CD14-positive monocyte (primary cell): ENCODE measurements around the gene ATP4B. TPM values are rescaled to one million over a fixed set of nuclear protein-coding genes. Genes with fewer than 3 reads are reported as not detected.

Source experiments
- DNase-seq, 3 donors: peaks; one replicate each; pipeline ENCODE4 v3.0.0-alpha.2; 2011 to 2022
- H2AFZ ChIP-seq: 2 replicates; pipeline ENCODE4 v1.6.0; 2012; ENCODE audit warnings: mild to moderate bottlenecking, low read depth, low read length, inconsistent platforms; ENCODE audit not compliant: insufficient read depth, poor library complexity, severe bottlenecking
- H3K27ac ChIP-seq, 2 donors: 1 replicate in 1 of 2; 2 replicates in 1 of 2; pipeline ENCODE4 v1.5.1; 2012 to 2013; ENCODE audit warnings: low read length in 2 of 2, control low read depth in 1 of 2, inconsistent platforms in 1 of 2, low read depth in 1 of 2, mild to moderate bottlenecking in 1 of 2
- H3K27me3 ChIP-seq, 2 donors: one replicate each; pipeline versions ENCODE4 v1.6.0 to v1.6.1; 2011 to 2013; ENCODE audit warnings: low read length in 2 of 2; ENCODE audit not compliant: control insufficient read depth in 2 of 2, insufficient read depth in 2 of 2
- H3K36me3 ChIP-seq, 2 donors: replicated peaks in 1 of 2; 1 replicate in 1 of 2; 2 replicates in 1 of 2; pipeline versions ENCODE4 v1.5.1 to v1.6.1; 2012 to 2013; ENCODE audit warnings: low read length in 2 of 2, control low read depth in 1 of 2, inconsistent platforms in 1 of 2, mild to moderate bottlenecking in 1 of 2; ENCODE audit not compliant: insufficient read depth in 2 of 2, control insufficient read depth in 1 of 2
- H3K4me1 ChIP-seq, 2 donors: 1 replicate in 1 of 2; 2 replicates in 1 of 2; pipeline versions ENCODE4 v1.5.1 to v1.6.1; 2012 to 2013; ENCODE audit warnings: low read length in 2 of 2, control low read depth in 1 of 2, inconsistent platforms in 1 of 2, mild to moderate bottlenecking in 1 of 2, moderate library complexity in 1 of 2; ENCODE audit not compliant: insufficient read depth in 2 of 2, control insufficient read depth in 1 of 2
- H3K4me2 ChIP-seq: replicated peaks from 2 replicates; pipeline ENCODE3; 2012; ENCODE audit warnings: low read length, moderate library complexity, mild to moderate bottlenecking; ENCODE audit not compliant: poor library complexity, severe bottlenecking; ENCODE audit errors: extremely low read depth
- H3K4me3 ChIP-seq, 3 experiments: fragments of 200-600 bp in 1 of 3; sonication (generic) in 1 of 3; replicated peaks in 1 of 3; 1 replicate in 2 of 3; 2 replicates in 1 of 3; pipeline ENCODE4 v1.5.1; 2011 to 2013; ENCODE audit warnings: low read length in 3 of 3, mild to moderate bottlenecking in 3 of 3, control low read depth in 2 of 3, low read depth in 2 of 3, inconsistent platforms in 1 of 3, moderate library complexity in 1 of 3
- H3K79me2 ChIP-seq: 2 replicates; pipeline ENCODE4 v1.6.0; 2012; ENCODE audit warnings: mild to moderate bottlenecking, control low read depth, inconsistent platforms, low read length, moderate library complexity; ENCODE audit not compliant: insufficient read depth
- H3K9ac ChIP-seq: 2 replicates; pipeline ENCODE4 v1.6.0; 2017; ENCODE audit warnings: low read length, mild to moderate bottlenecking; ENCODE audit not compliant: insufficient read depth, poor library complexity, severe bottlenecking
- H3K9me3 ChIP-seq, 2 donors: replicated peaks in 1 of 2; 1 replicate in 1 of 2; 2 replicates in 1 of 2; pipeline versions ENCODE4 v1.5.1 to v1.6.1; 2012 to 2013; ENCODE audit warnings: low read length in 2 of 2, control low read depth in 1 of 2; ENCODE audit not compliant: control insufficient read depth in 1 of 2, insufficient read depth in 1 of 2
- H4K20me1 ChIP-seq: 2 replicates; pipeline ENCODE4 v1.6.0; 2012; ENCODE audit warnings: mild to moderate bottlenecking, low read length, control low read depth, moderate library complexity; ENCODE audit not compliant: insufficient read depth
- H3K27ac Mint-ChIP-seq, 7 donors: one replicate each; pipeline ENCODE4 v1.8.0; 2020; ENCODE audit warnings: mild to moderate bottlenecking in 7 of 7, mixed read lengths in 7 of 7, moderate library complexity in 6 of 7, inconsistent platforms in 2 of 7
- H3K27me3 Mint-ChIP-seq, 3 donors: one replicate each; pipeline ENCODE4 v1.8.0; 2021 to 2022; ENCODE audit warnings: low read depth in 3 of 3, mild to moderate bottlenecking in 3 of 3, mixed read lengths in 3 of 3, moderate library complexity in 3 of 3, inconsistent platforms in 1 of 3
- H3K36me3 Mint-ChIP-seq, 2 donors: one replicate each; pipeline ENCODE4 v1.8.0; 2020; ENCODE audit warnings: mixed read lengths in 2 of 2, inconsistent platforms in 1 of 2, mild to moderate bottlenecking in 1 of 2
- H3K4me1 Mint-ChIP-seq: one replicate; pipeline ENCODE4 v1.8.0; 2020; ENCODE audit warnings: mild to moderate bottlenecking, mixed read lengths
- H3K4me3 Mint-ChIP-seq, 2 donors: one replicate each; pipeline ENCODE4 v1.8.0; 2020; ENCODE audit warnings: mild to moderate bottlenecking in 2 of 2, mixed read lengths in 2 of 2, moderate library complexity in 1 of 2
- H3K9me3 Mint-ChIP-seq, 7 donors: one replicate each; pipeline ENCODE4 v1.8.0; 2020 to 2022; ENCODE audit warnings: mixed read lengths in 7 of 7, mild to moderate bottlenecking in 6 of 7, moderate library complexity in 6 of 7, inconsistent platforms in 2 of 7
- CTCF ChIP-seq: fragments of 200-600 bp; IDR thresholded peaks from one replicate; pipeline ENCODE4 v1.8.0; 2022; ENCODE audit warnings: antibody characterized with exemption, mild to moderate bottlenecking
- WGBS: methylation state at CpG from one replicate; pipeline ENCODE4 v1.1.5; 2013; ENCODE audit warnings: missing lambda C conversion rate; ENCODE audit not compliant: insufficient coverage; 5-methylcytosine and 5-hydroxymethylcytosine counted together
- intact Hi-C, 2 donors: fragments of 100-400 bp; cut with micrococcal nuclease; formaldehyde crosslinking; loops; one replicate each; pipeline versions ENCODE4 v1.15.0 to v1.15.1; 2023
- polyA plus RNA-seq, 3 donors: library from polyadenylated mRNA; depleted of rRNA in 1 of 3; unstranded in 2 of 3; stranded (reverse) in 1 of 3; fragments of 300-500 nt in 2 of 3; fragments of >200 nt in 1 of 3; fragmentation: Illumina TruSeq in 2 of 3; gene quantifications; 1 replicate in 2 of 3; 2 replicates in 1 of 3; pipeline ENCODE4 v1.2.3, GENCODE V29; 2012 to 2021

The ATP4B gene
- polyA plus RNA-seq, 3 donors: not detected

- no peak for DNase-seq
- H3K27ac ChIP-seq: no peak overlapping the region
- H3K9me3 ChIP-seq: peaks cover 36 to 40% of the 10 kb centered on the region in 2 donors
- no peak overlapping the region for H3K4me3 ChIP-seq
- peaks cover 12 to 21% of the 10 kb centered on the region in 2 donors for H3K36me3 ChIP-seq
- no peak overlapping the region for H2AFZ ChIP-seq
- no peaks in the 10 kb centered on the region for H3K27me3 ChIP-seq
- WGBS: 95% methylated on average over 7 of the region's 9 CpGs
- Mint-ChIP-seq H3K27ac (no peak overlapping the region), H3K36me3 (peaks cover 19 to 22% of the 10 kb centered on the region in 2 donors), H3K27me3 (peaks cover 1 to 11% (median 6%) of the 10 kb centered on the region in 3 donors), H3K9me3 (peaks cover 34 to 62% (median 55%) of the 10 kb centered on the region in 7 donors), H3K4me3 (no peak overlapping the region), H3K4me1 (peaks cover 7% of the 10 kb centered on the region)
- H3K9ac ChIP-seq: no peak overlapping the region
- no peaks in the 10 kb centered on the region for H3K79me2 ChIP-seq
- H3K4me1 ChIP-seq: no peaks in the 10 kb centered on the region
- no peak for TF ChIP-seq CTCF
- intact Hi-C loops: no loop called here
- H4K20me1 ChIP-seq: no peaks in the 10 kb centered on the region
- no peak overlapping the region for H3K4me2 ChIP-seq
Measured at GRCh38 chr13:113645329-113645728, 12.7 kb downstream of the ATP4B start.

GRCh38 chr13:113644800-113645199 lies 13.2 kb downstream of the ATP4B start:
- H3K9ac ChIP-seq: no peak overlapping the region
- TF ChIP-seq CTCF: no peak
- H3K4me2 ChIP-seq: no peak overlapping the region
- peaks cover 18 to 26% of the 10 kb centered on the region in 2 donors for H3K36me3 ChIP-seq
- no peak overlapping the region for H3K27ac Mint-ChIP-seq
- peaks cover 7% of the 10 kb centered on the region for H3K4me1 Mint-ChIP-seq
- no peaks in the 10 kb centered on the region for H3K79me2 ChIP-seq
- peaks cover 24 to 28% of the 10 kb centered on the region in 2 donors for H3K36me3 Mint-ChIP-seq
- H3K4me3 Mint-ChIP-seq: no peak overlapping the region
- intact Hi-C loops: no loop called here
- no peaks in the 10 kb centered on the region for H3K27me3 ChIP-seq
- no CpG with 5 or more reads among the region's 1 CpG for WGBS
- peaks cover 1 to 9% (median 6%) of the 10 kb centered on the region in 3 donors for H3K27me3 Mint-ChIP-seq
- H3K27ac ChIP-seq: no peak overlapping the region
- no peak overlapping the region for H3K4me3 ChIP-seq
- H2AFZ ChIP-seq: no peak overlapping the region
- H3K9me3 ChIP-seq: peaks cover 39 to 40% of the 10 kb centered on the region in 2 donors
- no peaks in the 10 kb centered on the region for H3K4me1 ChIP-seq
- DNase-seq: no peak
- peaks cover 39 to 62% (median 60%) of the 10 kb centered on the region in 7 donors for H3K9me3 Mint-ChIP-seq
- H4K20me1 ChIP-seq: no peaks in the 10 kb centered on the region
